PC-3 (cell line): ENCODE measurements around the gene HOXD4.

Source experiments
- EZH2phosphoT487 ChIP-seq: fragments of 300-600 bp; sonication (generic); IDR thresholded peaks from 2 replicates; pipeline ENCODE4 v1.6.1; 2018; ENCODE audit warnings: mild to moderate bottlenecking, antibody characterized with exemption, low read length, borderline replicate concordance
- TF ChIP-seq, protein P1 (sequence below): fragments of 300-600 bp; sonication (generic); conservative IDR thresholded peaks from 2 replicates; pipeline ENCODE4 v1.5.1; 2017; ENCODE audit warnings: antibody characterized with exemption, low read depth, mild to moderate bottlenecking, low read length

DNA sequence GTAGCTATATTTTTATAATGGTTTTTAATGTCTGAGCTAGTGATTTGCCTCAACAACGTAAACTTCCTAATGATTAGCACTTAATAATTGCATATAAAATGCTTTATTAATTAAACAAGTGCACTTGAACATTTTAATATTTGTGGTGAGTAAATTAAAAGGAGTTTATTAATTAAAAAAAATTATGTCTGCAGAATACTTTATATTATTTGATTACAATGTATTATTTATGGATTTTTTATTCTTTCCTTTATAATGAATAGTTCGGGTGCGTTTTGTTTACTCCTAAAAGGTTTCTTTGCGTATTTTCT is 19.5 kb upstream of the HOXD4 start:
- TF ChIP-seq, protein P1, sequence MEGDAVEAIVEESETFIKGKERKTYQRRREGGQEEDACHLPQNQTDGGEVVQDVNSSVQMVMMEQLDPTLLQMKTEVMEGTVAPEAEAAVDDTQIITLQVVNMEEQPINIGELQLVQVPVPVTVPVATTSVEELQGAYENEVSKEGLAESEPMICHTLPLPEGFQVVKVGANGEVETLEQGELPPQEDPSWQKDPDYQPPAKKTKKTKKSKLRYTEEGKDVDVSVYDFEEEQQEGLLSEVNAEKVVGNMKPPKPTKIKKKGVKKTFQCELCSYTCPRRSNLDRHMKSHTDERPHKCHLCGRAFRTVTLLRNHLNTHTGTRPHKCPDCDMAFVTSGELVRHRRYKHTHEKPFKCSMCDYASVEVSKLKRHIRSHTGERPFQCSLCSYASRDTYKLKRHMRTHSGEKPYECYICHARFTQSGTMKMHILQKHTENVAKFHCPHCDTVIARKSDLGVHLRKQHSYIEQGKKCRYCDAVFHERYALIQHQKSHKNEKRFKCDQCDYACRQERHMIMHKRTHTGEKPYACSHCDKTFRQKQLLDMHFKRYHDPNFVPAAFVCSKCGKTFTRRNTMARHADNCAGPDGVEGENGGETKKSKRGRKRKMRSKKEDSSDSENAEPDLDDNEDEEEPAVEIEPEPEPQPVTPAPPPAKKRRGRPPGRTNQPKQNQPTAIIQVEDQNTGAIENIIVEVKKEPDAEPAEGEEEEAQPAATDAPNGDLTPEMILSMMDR, result no peak
- no peak for TF ChIP-seq EZH2phosphoT487
